GM18505 (cell line): ENCODE measurements around the gene TPP1.
A peak's percentile ranks its signal among the peaks of the same experiment; 100 is the strongest.

Source experiments
- ATAC-seq: cut with Tn5 transposase; IDR thresholded peaks from one replicate; pipeline ENCODE4 v1.9.1; 2021; ENCODE audit not compliant: unreplicated experiment
- POLR2A ChIP-seq: IDR thresholded peaks from 4 replicates; pipeline ENCODE4 v1.6.1; 2011; ENCODE audit warnings: borderline replicate concordance; ENCODE audit not compliant: insufficient read depth, insufficient read length; ENCODE audit errors: extremely low read depth

Gene TPP1

DNA sequence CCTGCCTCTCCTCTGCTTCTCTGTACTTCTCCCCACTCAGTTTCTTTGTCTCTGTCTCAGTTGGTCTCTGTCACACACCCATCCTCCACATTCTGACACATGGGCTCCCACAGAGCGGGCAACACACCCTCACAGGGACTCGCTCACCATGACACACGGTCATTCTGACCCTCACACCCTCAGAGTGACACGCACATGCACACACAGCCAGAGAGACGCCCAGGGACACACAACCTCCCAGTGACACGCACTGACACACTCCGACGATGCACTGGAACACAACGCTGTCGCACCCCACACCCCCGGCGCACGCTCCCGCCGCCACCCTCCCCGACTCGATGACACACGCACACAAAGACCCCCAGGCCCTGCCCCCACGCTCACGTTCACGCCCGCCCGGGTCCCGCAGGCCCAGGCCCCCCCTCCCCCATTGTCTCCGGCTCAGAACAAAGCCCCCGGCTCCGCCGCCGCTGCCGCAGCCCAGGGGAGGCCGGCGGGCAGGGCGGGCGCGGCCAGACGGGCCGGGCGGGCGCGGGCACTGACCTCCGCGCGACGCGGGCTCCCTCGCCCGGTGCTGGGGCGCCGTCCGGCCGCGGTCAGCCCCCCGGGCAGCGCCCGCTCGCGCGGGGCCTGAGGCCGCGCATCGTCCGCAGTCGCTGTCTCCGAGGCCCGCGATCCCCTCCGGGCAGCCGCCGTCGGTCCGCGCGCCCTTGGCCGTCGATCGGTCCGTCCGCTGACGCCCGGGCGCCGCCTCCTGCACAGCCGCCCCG, 36.0 kb upstream of the TPP1 start:
- TF ChIP-seq POLR2A: no peak
- no peak for ATAC-seq

DNA sequence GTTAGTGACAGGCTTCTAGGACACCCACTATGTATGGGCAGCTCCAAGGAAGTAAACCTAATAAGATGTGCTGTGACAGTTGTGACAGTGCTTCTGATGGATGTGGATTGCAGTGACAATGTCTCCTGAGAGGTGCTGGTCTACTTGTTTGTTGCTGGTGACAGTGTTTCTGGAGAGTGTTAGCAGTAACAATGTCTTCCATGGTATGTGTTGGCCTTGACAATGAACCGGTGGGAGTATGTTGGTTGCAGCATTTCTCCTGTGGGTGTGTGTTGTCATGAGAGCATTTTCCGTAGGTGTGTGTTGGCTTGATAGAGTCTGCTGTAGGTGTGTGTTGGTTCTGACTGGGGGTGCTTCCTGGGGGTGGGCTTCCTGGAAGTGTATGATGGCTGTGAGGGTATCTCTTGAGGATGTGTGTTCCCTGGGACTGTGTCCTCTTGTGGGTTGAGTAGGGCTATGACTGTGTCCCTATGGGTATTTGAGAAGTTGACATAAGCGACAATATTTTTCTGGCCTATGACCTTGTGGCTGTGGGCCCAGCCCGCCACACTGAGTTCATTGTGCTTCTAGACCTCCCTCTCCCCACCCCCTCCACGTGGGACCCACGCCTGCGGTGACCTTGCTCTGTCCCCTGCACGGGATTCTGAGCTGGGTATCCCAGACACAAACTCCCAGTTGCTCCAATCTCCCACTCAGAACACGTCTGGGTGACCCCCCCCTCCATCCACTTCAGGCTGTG, 35.2 kb upstream of the TPP1 start:
- TF ChIP-seq POLR2A: no peak
- no peak for ATAC-seq

DNA sequence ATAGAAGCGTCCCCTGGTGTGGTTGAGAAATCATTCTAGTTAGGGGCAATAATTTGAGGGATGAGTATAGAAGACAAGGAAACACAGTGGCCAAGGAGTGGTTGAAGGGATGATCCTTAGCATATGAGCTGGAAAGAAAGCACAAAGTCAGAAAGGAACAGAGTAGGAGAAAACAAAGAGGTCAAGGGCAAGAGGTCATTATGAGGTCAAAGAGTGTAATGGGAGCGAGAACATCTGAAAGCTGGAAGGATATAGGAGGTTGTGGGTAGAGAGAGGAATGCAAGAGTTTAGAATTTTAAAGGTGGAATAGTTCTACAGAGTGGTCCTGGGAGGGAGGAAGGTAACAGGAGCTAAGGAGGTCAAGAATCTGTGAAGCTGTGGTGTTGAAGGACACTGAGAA, 34.4 kb upstream of the TPP1 start:
- TF ChIP-seq POLR2A: no peak
- no peak for ATAC-seq

DNA sequence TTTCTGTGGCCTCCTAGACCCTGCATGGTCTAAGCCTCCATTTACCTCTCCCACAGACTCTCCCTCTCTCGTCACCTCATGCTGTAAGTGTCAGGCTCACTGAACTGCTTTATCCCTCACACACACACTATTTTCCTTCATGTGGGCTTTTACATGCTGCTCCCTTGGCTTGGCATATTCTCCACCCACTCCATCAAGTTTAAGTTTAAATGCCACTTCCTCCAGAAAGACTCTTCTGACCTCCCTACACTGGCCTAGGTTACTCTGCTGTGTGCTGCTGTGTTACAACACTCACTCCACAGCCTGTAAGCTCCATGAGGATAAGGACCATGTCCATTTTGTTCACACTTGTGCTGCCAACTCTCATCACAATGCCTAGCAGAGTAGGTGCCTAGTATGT, 33.9 kb upstream of the TPP1 start:
- no peak for ATAC-seq
- TF ChIP-seq POLR2A: no peak

DNA sequence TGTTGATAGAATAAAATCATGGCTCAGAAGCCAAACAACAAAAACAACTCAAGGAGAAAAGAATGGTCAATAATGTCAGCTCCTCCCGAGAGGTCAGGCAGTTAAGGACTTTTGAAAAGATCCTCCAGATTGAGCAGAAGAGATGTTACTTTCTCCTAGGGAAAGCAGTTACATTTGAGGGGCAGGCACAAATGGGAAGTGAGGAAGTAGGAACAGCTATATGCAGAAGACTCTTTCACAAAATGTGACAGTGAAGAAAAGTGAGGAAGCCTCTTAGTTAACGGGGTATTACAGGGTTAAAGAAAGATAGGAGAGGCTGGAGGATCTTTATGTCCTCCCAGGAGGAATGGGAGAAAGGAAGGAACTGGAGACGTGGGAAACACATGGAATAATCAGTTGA, 33.0 kb upstream of the TPP1 start:
- TF ChIP-seq POLR2A: no peak
- no peak for ATAC-seq

DNA sequence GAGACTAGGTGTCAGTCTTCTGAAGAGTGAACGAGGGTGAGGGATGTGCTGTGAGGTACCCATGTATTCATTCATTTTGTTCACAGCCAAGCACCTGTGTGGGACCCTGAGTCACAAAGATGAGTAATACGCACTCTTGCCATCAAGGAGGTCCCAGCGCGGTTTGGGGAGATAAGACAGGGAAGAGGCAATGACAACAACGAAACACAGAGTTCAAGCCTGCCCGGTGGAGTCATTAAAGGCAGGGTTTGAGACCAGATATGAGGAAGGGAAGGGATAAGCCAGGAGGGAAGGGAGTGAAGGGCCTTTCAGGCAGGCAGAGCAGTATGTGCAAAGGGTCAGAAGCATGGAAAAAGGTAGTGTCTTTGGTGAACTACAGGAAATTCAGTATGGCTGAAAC, 31.8 kb upstream of the TPP1 start:
- TF ChIP-seq POLR2A: no peak
- ATAC-seq: no peak

DNA sequence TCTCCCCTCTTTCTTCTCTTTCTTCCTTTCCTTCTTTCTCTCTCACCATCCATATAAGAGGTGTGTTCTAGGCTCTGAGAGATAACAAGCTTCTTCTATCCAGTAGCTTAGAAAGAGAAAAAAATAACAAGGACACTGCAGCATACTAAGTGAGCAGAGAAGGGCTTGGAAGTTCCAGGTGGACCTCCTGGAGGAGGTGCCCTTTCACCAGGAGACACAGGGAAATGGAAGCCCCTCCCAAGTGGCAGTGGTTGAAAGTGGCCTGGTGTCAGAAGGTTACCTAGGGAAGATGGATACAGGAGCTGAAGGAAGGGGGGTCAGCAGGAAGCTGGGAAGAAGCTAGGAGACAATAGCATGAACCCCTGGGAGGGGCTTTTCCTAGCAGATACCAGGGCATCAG, 30.9 kb upstream of the TPP1 start:
- no peak for ATAC-seq
- TF ChIP-seq POLR2A: no peak

DNA sequence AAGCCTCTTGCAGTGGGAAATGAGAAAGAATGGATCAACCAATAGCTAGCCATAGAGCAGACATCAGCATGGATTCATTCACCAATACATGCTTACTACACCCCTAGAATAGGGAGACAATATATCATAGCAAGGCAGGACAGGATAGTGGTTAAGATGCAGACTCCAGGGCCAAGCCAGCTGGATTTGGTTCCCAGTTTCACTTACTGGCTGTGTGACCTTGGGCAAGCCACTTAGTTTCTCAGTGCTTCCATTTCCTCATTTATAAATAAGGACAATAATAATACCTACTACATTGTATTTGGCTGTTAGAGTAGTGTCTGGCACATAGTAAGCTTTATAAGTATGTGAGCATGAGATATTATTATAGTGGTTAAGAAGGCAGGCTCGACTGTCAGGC, 29.3 kb upstream of the TPP1 start:
- no peak for ATAC-seq
- no peak for TF ChIP-seq POLR2A

DNA sequence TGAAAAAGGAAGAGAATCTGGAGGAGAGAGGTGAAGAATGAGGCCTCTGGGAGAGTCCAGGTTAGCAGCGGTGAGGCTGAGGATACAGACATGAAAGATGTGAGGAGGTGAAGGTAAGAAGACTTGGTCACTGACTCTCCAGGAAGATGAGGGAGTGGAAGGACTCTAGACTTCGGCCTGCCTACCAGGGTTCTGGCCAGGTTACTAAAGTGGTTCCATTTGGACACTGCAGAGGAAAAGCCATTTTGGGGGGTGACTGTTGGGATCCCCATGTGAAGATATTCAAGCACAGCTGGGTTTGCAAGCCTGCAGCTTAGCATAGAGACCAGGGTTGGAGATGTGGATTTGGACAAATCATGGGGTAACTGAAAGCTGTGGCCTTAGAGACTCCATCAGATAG, 28.6 kb upstream of the TPP1 start:
- no peak for ATAC-seq
- no peak for TF ChIP-seq POLR2A

DNA sequence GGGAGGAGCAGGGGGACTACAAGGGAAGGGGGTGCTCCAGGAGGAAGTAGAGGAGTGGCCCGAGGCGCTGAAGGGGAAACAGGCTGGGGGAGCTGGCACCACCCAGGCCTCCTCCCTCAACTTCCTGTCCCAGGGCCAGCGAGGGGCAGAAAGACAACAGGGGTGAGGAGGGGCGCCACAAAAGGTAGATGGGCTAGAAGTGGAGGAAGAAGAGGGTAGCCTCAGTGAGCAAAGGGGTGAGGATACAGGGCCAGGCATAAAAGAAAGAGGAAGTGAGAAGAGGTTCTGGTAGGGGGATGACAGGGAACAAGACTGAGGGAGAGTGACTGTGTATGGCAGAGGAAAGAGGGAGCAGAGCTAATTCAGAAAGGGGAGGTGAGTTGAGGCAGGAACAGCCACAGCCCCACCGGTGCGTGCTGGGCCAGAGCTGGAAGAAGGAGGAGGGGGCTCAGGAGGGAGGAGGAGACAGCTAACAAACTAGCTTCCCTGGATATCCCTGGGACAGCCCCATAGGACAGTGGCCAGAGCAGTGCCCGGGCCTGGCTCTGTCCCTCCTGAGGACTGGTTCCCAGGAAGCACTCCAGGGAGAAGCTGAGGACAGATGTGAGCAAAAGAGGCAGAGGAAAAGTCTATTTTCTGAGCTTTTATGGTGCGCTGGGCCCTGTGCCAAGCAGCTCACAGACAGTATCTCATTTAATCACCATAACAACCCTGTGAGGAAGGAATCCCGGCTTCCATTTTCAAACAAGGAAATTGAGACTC, 27.9 kb upstream of the TPP1 start:
- peak; percentile 93 for ATAC-seq
- TF ChIP-seq POLR2A: no peak

DNA sequence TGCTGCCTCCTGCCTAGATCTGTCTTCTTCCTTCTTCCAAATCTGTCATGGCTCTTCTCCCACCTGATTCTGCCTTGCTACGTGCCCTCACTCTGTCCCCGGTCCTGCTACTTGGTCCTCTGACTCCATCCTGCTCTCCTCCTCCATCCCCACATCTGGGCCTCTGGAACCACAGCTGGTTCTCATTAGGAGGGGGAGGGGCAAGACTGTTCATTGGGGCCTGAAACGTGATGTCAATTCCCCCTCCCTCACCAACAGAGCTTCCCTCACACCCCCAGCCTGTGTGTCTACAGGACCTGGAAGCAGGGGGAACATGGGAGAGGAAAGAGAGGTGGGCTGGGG, 27.3 kb upstream of the TPP1 start:
- TF ChIP-seq POLR2A: no peak
- ATAC-seq: peak; percentile 12

DNA sequence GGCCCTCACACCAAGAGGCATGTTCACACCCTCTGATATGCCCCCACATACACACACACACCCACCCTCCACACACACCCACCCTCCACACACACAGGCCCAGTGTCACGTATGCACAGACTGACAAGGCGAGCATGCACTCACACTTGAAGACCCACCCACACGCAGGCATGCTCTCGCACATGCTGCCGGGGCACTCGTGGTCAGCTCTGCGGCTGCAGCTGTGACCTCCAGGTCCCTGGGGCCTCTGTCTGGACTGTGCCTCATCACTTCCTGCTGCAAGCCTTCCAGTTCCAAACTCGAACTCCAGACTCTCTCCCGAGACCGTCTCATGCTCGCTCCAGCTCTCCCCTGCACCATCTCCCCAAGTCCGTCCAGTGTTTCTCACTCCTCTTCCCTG, 26.8 kb upstream of the TPP1 start:
- ATAC-seq: no peak
- TF ChIP-seq POLR2A: no peak

DNA sequence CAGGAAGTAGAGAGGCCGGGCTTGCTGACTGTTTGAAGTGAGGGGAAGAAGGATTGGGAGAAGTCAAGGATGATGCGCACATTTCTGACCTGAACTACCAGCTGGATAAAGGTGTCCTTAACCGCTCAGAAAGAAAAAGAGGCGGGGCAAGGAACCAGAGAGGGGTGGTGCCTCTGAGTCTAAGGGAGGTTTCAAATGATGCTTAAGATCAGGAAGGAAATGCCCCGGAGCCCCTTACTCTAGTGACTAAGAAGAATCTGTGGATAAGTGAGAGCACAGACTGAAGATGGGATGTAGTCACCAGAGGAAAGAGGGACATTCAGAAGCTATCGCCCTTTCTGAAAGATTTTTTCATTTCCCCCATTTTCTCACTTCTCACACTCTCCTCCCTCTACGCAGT, 23.7 kb upstream of the TPP1 start:
- no peak for TF ChIP-seq POLR2A
- no peak for ATAC-seq
